H1 (cell line): Measurements from ENCODE around the gene HBQ1. TPM values are rescaled to one million over a fixed set of nuclear protein-coding genes. Genes with fewer than 3 reads are reported as not detected.
"Not testable (repeated sequence)": the region's sequence is repeated elsewhere in the genome, so short reads cannot be mapped to it uniquely, and the experiment has no call there.

ENCODE experiments used
- CTCF ChIA-PET: fragments of 300-600 bp; sonication (Branson Sonifier 250); formaldehyde crosslinking; loops from one replicate; lab custom pipeline; 2021; ENCODE audit not compliant: partially characterized antibody; lab: Charles Lee
- POLR2A ChIA-PET: fragments of 300-600 bp; sonication (Branson Sonifier 250); formaldehyde crosslinking; loops from one replicate; lab custom pipeline; 2021; ENCODE audit warnings: inconsistent platforms; ENCODE audit not compliant: partially characterized antibody; lab: Charles Lee
- DNase-seq, 2 experiments: peaks; one replicate each; pipeline versions ENCODE4 v3.0.0 to v3.0.0-alpha.2; 2010 to 2022; ENCODE audit warnings: low spot score in 2 of 2, low read depth in 1 of 2, mixed read lengths in 1 of 2
- FAIRE-seq: peaks from 2 replicates; lab custom pipeline; 2011; peaks lifted over from hg19 to GRCh38; lab: Jason Lieb, UNC
- H2AFZ ChIP-seq: 2 replicates; pipeline ENCODE4 v1.8.1; 2012; ENCODE audit warnings: low read length, inconsistent platforms
- H2AK5ac ChIP-seq: 2 replicates; pipeline ENCODE4 v1.6.1; 2013; ENCODE audit warnings: low read depth, low read length
- H2BK120ac ChIP-seq: replicated peaks from 2 replicates; pipeline ENCODE3; 2013; ENCODE audit warnings: low read depth, low read length, inconsistent platforms
- H2BK12ac ChIP-seq: 2 replicates; pipeline ENCODE4 v1.6.1; 2013; ENCODE audit warnings: low read depth, low read length
- H2BK15ac ChIP-seq: 2 replicates; pipeline ENCODE4 v1.6.1; 2013; ENCODE audit warnings: low read length
- H2BK20ac ChIP-seq: 2 replicates; pipeline ENCODE4 v1.6.1; 2013; ENCODE audit warnings: low read length
- H2BK5ac ChIP-seq: 2 replicates; pipeline ENCODE4 v1.6.1; 2013; ENCODE audit warnings: low read depth, low read length
- H3K14ac ChIP-seq: 2 replicates; pipeline ENCODE4 v1.6.1; 2013; ENCODE audit warnings: inconsistent platforms; ENCODE audit not compliant: insufficient read length
- H3K18ac ChIP-seq: 2 replicates; pipeline ENCODE4 v1.6.1; 2013; ENCODE audit warnings: low read length; ENCODE audit errors: extremely low read depth
- H3K23ac ChIP-seq: 2 replicates; pipeline ENCODE4 v1.6.1; 2013; ENCODE audit warnings: inconsistent platforms; ENCODE audit not compliant: insufficient read length
- H3K23me2 ChIP-seq: 2 replicates; pipeline ENCODE4 v1.6.1; 2013; ENCODE audit warnings: low read depth, low read length
- H3K27ac ChIP-seq: 2 replicates; pipeline ENCODE4 v1.6.1; 2011; ENCODE audit warnings: low read depth, low read length, inconsistent platforms
- H3K27me3 ChIP-seq, 4 experiments: replicated peaks in 1 of 4; 1 replicate in 1 of 4; 2 replicates in 3 of 4; pipeline versions ENCODE4 v1.6.1 to v1.8.1; 2011 to 2013; ENCODE audit warnings: low read length in 3 of 4, mild to moderate bottlenecking in 3 of 4, inconsistent platforms in 2 of 4, mixed read lengths in 2 of 4, moderate library complexity in 1 of 4; ENCODE audit not compliant: control insufficient read depth in 3 of 4, insufficient read depth in 3 of 4; ENCODE audit errors: extremely low read depth in 1 of 4
- H3K36me3 ChIP-seq, 4 experiments: 2 replicates each; pipeline versions ENCODE4 v1.6.1 to v1.8.1; 2011 to 2013; ENCODE audit warnings: mild to moderate bottlenecking in 4 of 4, low read length in 3 of 4, moderate library complexity in 2 of 4, control low read depth in 1 of 4, inconsistent platforms in 1 of 4; ENCODE audit not compliant: insufficient read depth in 4 of 4, control insufficient read depth in 2 of 4
- H3K4ac ChIP-seq: replicated peaks from 2 replicates; pipeline ENCODE3; 2013; ENCODE audit warnings: low read length, low read depth, mixed read lengths, inconsistent platforms; ENCODE audit not compliant: insufficient read length
- H3K4me1 ChIP-seq, 4 experiments: replicated peaks in 1 of 4; 1 replicate in 1 of 4; 2 replicates in 3 of 4; pipeline versions ENCODE4 v1.6.1 to v1.8.1; 2011 to 2013; ENCODE audit warnings: low read length in 3 of 4, inconsistent platforms in 2 of 4, mixed read lengths in 1 of 4; ENCODE audit not compliant: insufficient read depth in 4 of 4, control insufficient read depth in 3 of 4
- H3K4me2 ChIP-seq, 2 experiments: 2 replicates each; pipeline versions ENCODE4 v1.6.1 to v1.8.1; 2011 to 2013; ENCODE audit warnings: low read depth in 2 of 2, low read length in 2 of 2, control low read depth in 1 of 2, inconsistent platforms in 1 of 2, mild to moderate bottlenecking in 1 of 2; ENCODE audit not compliant: insufficient read depth in 1 of 2
- H3K4me3 ChIP-seq, 4 experiments: fragments of 200-600, 300-600 bp in 1 of 4; sonication (generic), shearing (Covaris generic), sonication (Bioruptor Twin) in 1 of 4; 2 replicates each; pipeline versions ENCODE4 v1.5.1 to v1.8.1; 2011 to 2016; ENCODE audit warnings: low read length in 4 of 4, low read depth in 3 of 4, control low read depth in 2 of 4, inconsistent platforms in 2 of 4, mild to moderate bottlenecking in 2 of 4, mixed read lengths in 1 of 4, moderate library complexity in 1 of 4; ENCODE audit not compliant: insufficient read depth in 2 of 4; ENCODE audit errors: extremely low read depth in 1 of 4
- H3K56ac ChIP-seq: replicated peaks from 2 replicates; pipeline ENCODE3; 2013; ENCODE audit warnings: low read depth, mild to moderate bottlenecking, mixed read lengths, low read length, inconsistent platforms; ENCODE audit not compliant: insufficient read length
- H3K79me1 ChIP-seq: 2 replicates; pipeline ENCODE4 v1.6.1; 2013; ENCODE audit warnings: low read depth, low read length, control low read depth
- H3K79me2 ChIP-seq, 2 experiments: 2 replicates each; pipeline versions ENCODE4 v1.6.1 to v1.8.1; 2012 to 2013; ENCODE audit warnings: low read length in 2 of 2, mild to moderate bottlenecking in 2 of 2, inconsistent platforms in 1 of 2; ENCODE audit not compliant: insufficient read depth in 2 of 2, control insufficient read depth in 1 of 2
- H3K9ac ChIP-seq, 4 experiments: replicated peaks in 1 of 4; 1 replicate in 1 of 4; 2 replicates in 3 of 4; pipeline versions ENCODE4 v1.6.1 to v1.8.1; 2011 to 2013; ENCODE audit warnings: low read depth in 3 of 4, low read length in 3 of 4, control low read depth in 2 of 4, mild to moderate bottlenecking in 2 of 4, moderate library complexity in 2 of 4, inconsistent platforms in 1 of 4; ENCODE audit errors: extremely low read depth in 1 of 4
- H3K9me3 ChIP-seq, 2 experiments: 2 replicates each; pipeline versions ENCODE4 v1.6.1 to v1.8.1; 2012 to 2013; ENCODE audit warnings: mild to moderate bottlenecking in 2 of 2, moderate library complexity in 2 of 2, control low read depth in 1 of 2, inconsistent platforms in 1 of 2, low read depth in 1 of 2, low read length in 1 of 2, mixed read lengths in 1 of 2; ENCODE audit not compliant: insufficient read depth in 2 of 2
- H4K20me1 ChIP-seq, 2 experiments: replicated peaks in 1 of 2; 2 replicates each; pipeline versions ENCODE3 to v1.8.1; 2011 to 2013; ENCODE audit warnings: inconsistent platforms in 2 of 2, low read length in 2 of 2, mild to moderate bottlenecking in 1 of 2; ENCODE audit not compliant: insufficient read depth in 2 of 2, control insufficient read depth in 1 of 2
- H4K5ac ChIP-seq: 2 replicates; pipeline ENCODE4 v1.6.1; 2013; ENCODE audit warnings: low read length, low read depth, mixed read lengths, inconsistent platforms; ENCODE audit not compliant: insufficient read length
- H4K8ac ChIP-seq: 2 replicates; pipeline ENCODE4 v1.8.0; 2013; ENCODE audit warnings: mild to moderate bottlenecking, moderate library complexity, low read length, inconsistent platforms; ENCODE audit not compliant: insufficient read depth; ENCODE audit errors: extremely low read depth
- H4K91ac ChIP-seq: replicated peaks from 2 replicates; pipeline ENCODE3; 2013; ENCODE audit warnings: low read length, mixed read lengths, inconsistent platforms; ENCODE audit not compliant: insufficient read length
- WGBS, 2 experiments: shearing (Covaris generic) in 1 of 2; methylation state at CpG; one replicate each; pipeline versions ENCODE4 v1.1.6 to v1.1.7; 2013 to 2015; ENCODE audit warnings: low lambda C conversion rate in 2 of 2, mixed read lengths in 2 of 2, inconsistent platforms in 1 of 2, low coverage in 1 of 2, missing lambda C conversion rate in 1 of 2; ENCODE audit not compliant: insufficient replicate concordance in 2 of 2, insufficient coverage in 1 of 2, insufficient read length in 1 of 2; ENCODE audit errors: extremely low coverage in 1 of 2, missing lambda C conversion rate in 1 of 2; 5-methylcytosine and 5-hydroxymethylcytosine counted together
- polyA plus RNA-seq, 7 experiments: library from polyadenylated mRNA; depleted of rRNA in 3 of 7; stranded (reverse) in 5 of 7; unstranded in 2 of 7; fragments of >200 nt in 5 of 7; fragments of 200-250 nt in 2 of 7; gene quantifications; 1 replicate in 5 of 7; 2 replicates in 1 of 7; 4 replicates in 1 of 7; pipeline versions ENCODE4 v1.2.1 to v1.2.3, GENCODE V29; 2011 to 2013; ENCODE audit warnings: missing spikeins in 2 of 7, mixed read lengths in 2 of 7
- small RNA-seq: library from polyadenylated mRNA; stranded (forward); fragments of <200 nt; extraction: miRNeasy Mini kit (QIAGEN cat#:217004); gene quantifications from one replicate; pipeline ENCODE3, GENCODE V24; 2013; ENCODE audit not compliant: insufficient read depth
- total RNA-seq: library from RNA; stranded (reverse); fragmentation: NEBNext Ultra II Directional; extraction: Animal tissue kit (Norgen Biotek cat#: 25700); gene quantifications from 2 replicates; pipeline ENCODE4 v1.2.1, GENCODE V29; 2021

Gene HBQ1
- total and polyA plus RNA-seq, 2 of the 8 experiments (the other 6 are each of a cell fraction or from before 2014, with no cell fraction given): 2.9 to 17.1 TPM

DNA sequence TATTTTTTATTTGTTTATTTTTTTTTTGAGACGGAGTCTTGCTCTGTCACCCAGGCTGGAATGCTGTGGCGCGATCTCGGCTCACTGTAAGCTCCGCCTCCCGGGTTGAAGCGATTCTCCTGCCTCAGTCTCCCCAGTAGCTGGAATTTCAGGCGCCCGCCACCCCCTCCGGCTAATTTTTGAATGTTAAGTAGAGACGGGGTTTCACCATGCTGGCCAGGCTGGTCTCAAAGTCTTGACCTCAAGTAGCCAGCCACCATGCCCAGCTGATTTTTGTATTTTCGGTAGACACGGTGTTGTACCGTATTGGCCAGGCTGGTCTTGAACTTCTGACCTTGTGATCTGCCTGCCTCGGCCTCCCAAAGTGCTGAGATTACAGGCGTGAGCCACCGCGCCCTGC, 50.1 kb downstream of the HBQ1 start:
- not testable (repeated sequence) for H3K4me2 ChIP-seq, H2BK120ac ChIP-seq, H3K56ac ChIP-seq, H3K4me3 ChIP-seq, H2AFZ ChIP-seq, H2BK12ac ChIP-seq, H4K8ac ChIP-seq, H3K9me3 ChIP-seq, H3K9ac ChIP-seq, H3K23me2 ChIP-seq, H3K27ac ChIP-seq, H2BK5ac ChIP-seq, H4K91ac ChIP-seq, H3K4ac ChIP-seq, H3K18ac ChIP-seq, H3K14ac ChIP-seq, H3K4me1 ChIP-seq, H2AK5ac ChIP-seq, DNase-seq, H2BK15ac ChIP-seq, H3K79me1 ChIP-seq, H4K5ac ChIP-seq, H3K27me3 ChIP-seq, H3K23ac ChIP-seq, FAIRE-seq, H2BK20ac ChIP-seq
- POLR2A ChIA-PET: interaction anchor here (1.3 to 16.8 kb wide), 8 partner anchors 9 to 132 kb away, joined by 4 to 348 read pairs (median 8); no protein-coding TSS in a partner anchor
- Histone ChIP-seq H3K79me2 (peaks cover 20 to 34% of the 10 kb centered on the region in 2 experiments), H3K36me3 (peaks cover 11 to 28% (median 19%) of the 10 kb centered on the region in 4 experiments), H4K20me1 (peaks cover 6 to 13% of the 10 kb centered on the region in 2 experiments)
- 96% methylated on average over 16 of the region's 18 CpGs; no CpG with 5 or more reads in 1 of the 2 experiments for WGBS, 2 experiments
- CTCF ChIA-PET: interaction anchor here (0.6 to 1.3 kb wide), 2 partner anchors 98 to 164 kb away, joined by 3 read pairs; no protein-coding TSS in a partner anchor

Small RNA genes within 50 kb of the gene (small RNA-seq; reads per million reads assigned to genes)
- gene RF00019: not detected

Other genes with a start within 250 kb of the HBQ1 start
- gene POLR3K, start 126.9 kb upstream of the HBQ1 start, total RNA-seq: 45.4 and 49.6 TPM in 2 replicates
- 76.5 and 80.5 TPM in 2 replicates for gene POLR3K, start 126.9 kb upstream of the HBQ1 start, polyA plus RNA-seq (2011; rRNA removed)
- gene SNRNP25, start 126.6 kb upstream of the HBQ1 start, total RNA-seq: 49.6 and 58.4 TPM in 2 replicates
- gene SNRNP25, start 126.6 kb upstream of the HBQ1 start, polyA plus RNA-seq (2011; rRNA removed): 45.2 and 53.0 TPM in 2 replicates
- 32.5 and 37.4 TPM in 2 replicates for gene RHBDF1, start 107.8 kb upstream of the HBQ1 start, total RNA-seq
- 51.6 and 76.9 TPM in 2 replicates for gene RHBDF1, start 107.8 kb upstream of the HBQ1 start, polyA plus RNA-seq (2011; rRNA removed)
- gene MPG, start 102.2 kb upstream of the HBQ1 start, total RNA-seq: 35.8 and 37.6 TPM in 2 replicates
- 83.7 and 107 TPM in 2 replicates for gene MPG, start 102.2 kb upstream of the HBQ1 start, polyA plus RNA-seq (2011; rRNA removed)
- gene NPRL3, start 41.8 kb upstream of the HBQ1 start, total RNA-seq: 34.2 and 37.8 TPM in 2 replicates
- 22.9 and 37.8 TPM in 2 replicates for gene NPRL3, start 41.8 kb upstream of the HBQ1 start, polyA plus RNA-seq (2011; rRNA removed)
- gene HBZ, start 27.8 kb upstream of the HBQ1 start, total RNA-seq: not detected in 2 replicates
- 0.12 TPM in 1 of 2 replicates, not detected in the other for gene HBZ, start 27.8 kb upstream of the HBQ1 start, polyA plus RNA-seq (2011; rRNA removed)
- not detected in 2 replicates for gene HBM, start 14.5 kb upstream of the HBQ1 start, total RNA-seq
- gene HBM, start 14.5 kb upstream of the HBQ1 start, polyA plus RNA-seq (2011; rRNA removed): 0.78 and 0.88 TPM in 2 replicates
- gene HBA2, start 7.6 kb upstream of the HBQ1 start, total RNA-seq: 1.1 TPM in 1 of 2 replicates, not detected in the other
- gene HBA2, start 7.6 kb upstream of the HBQ1 start, polyA plus RNA-seq (2011; rRNA removed): 6.1 and 8.1 TPM in 2 replicates
- 1.1 and 2.3 TPM in 2 replicates for gene HBA1, start 3.8 kb upstream of the HBQ1 start, total RNA-seq
- gene HBA1, start 3.8 kb upstream of the HBQ1 start, polyA plus RNA-seq (2011; rRNA removed): 2.3 and 8.6 TPM in 2 replicates
- 121 and 129 TPM in 2 replicates for gene LUC7L, start 49.0 kb downstream of the HBQ1 start, total RNA-seq
- 49.7 and 75.8 TPM in 2 replicates for gene LUC7L, start 49.0 kb downstream of the HBQ1 start, polyA plus RNA-seq (2011; rRNA removed)
- gene FAM234A, start 54.4 kb downstream of the HBQ1 start, total RNA-seq: 104 and 108 TPM in 2 replicates
- 80.6 and 131 TPM in 2 replicates for gene FAM234A, start 54.4 kb downstream of the HBQ1 start, polyA plus RNA-seq (2011; rRNA removed)
- gene RGS11, start 95.5 kb downstream of the HBQ1 start, total RNA-seq: 0.84 and 1.1 TPM in 2 replicates
- gene RGS11, start 95.5 kb downstream of the HBQ1 start, polyA plus RNA-seq (2011; rRNA removed): 1.2 and 2.0 TPM in 2 replicates
- gene ARHGDIG, start 100.1 kb downstream of the HBQ1 start, total RNA-seq: 1.2 and 2.8 TPM in 2 replicates
- 2.9 and 4.5 TPM in 2 replicates for gene ARHGDIG, start 100.1 kb downstream of the HBQ1 start, polyA plus RNA-seq (2011; rRNA removed)
- 0.34 and 1.3 TPM in 2 replicates for gene PDIA2, start 102.7 kb downstream of the HBQ1 start, total RNA-seq
- gene PDIA2, start 102.7 kb downstream of the HBQ1 start, polyA plus RNA-seq (2011; rRNA removed): 0.50 and 1.1 TPM in 2 replicates
- gene AXIN1, start 172.3 kb downstream of the HBQ1 start, total RNA-seq: 41.9 and 43.2 TPM in 2 replicates
- gene AXIN1, start 172.3 kb downstream of the HBQ1 start, polyA plus RNA-seq (2011; rRNA removed): 12.5 and 26.7 TPM in 2 replicates
- 88.9 and 95.7 TPM in 2 replicates for gene MRPL28, start 190.1 kb downstream of the HBQ1 start, total RNA-seq
- gene MRPL28, start 190.1 kb downstream of the HBQ1 start, polyA plus RNA-seq (2011; rRNA removed): 188 and 257 TPM in 2 replicates
- 86.8 and 92.9 TPM in 2 replicates for gene PGAP6, start 201.5 kb downstream of the HBQ1 start, total RNA-seq
- gene PGAP6, start 201.5 kb downstream of the HBQ1 start, polyA plus RNA-seq (2011; rRNA removed): 364 and 441 TPM in 2 replicates
- 408 and 418 TPM in 2 replicates for gene NME4, start 216.7 kb downstream of the HBQ1 start, total RNA-seq
- 863 and 1,107 TPM in 2 replicates for gene NME4, start 216.7 kb downstream of the HBQ1 start, polyA plus RNA-seq (2011; rRNA removed)
- 28.2 and 30.6 TPM in 2 replicates for gene DECR2, start 221.4 kb downstream of the HBQ1 start, total RNA-seq
- 39.9 and 58.5 TPM in 2 replicates for gene DECR2, start 221.4 kb downstream of the HBQ1 start, polyA plus RNA-seq (2011; rRNA removed)
- gene RAB11FIP3, start 245.2 kb downstream of the HBQ1 start, total RNA-seq: 32.4 and 35.2 TPM in 2 replicates
- 9.3 and 16.6 TPM in 2 replicates for gene RAB11FIP3, start 245.2 kb downstream of the HBQ1 start, polyA plus RNA-seq (2011; rRNA removed)